WTC11 (cell line): ENCODE results near the gene ITLN1. TPM values are rescaled to one million over a fixed set of nuclear protein-coding genes. Genes with fewer than 3 reads are reported as not detected.
A peak's percentile ranks its signal among the peaks of the same experiment; 100 is the strongest.

ENCODE experiments used
- ATAC-seq: fragments of 200-7000 bp; cut with Tn5 transposase; 2 replicates; pipeline ENCODE4 v1.10.0; 2021; ENCODE audit warnings: mild to moderate bottlenecking, moderate library complexity
- CTCF ChIA-PET: fragments of 300-600 bp; sonication (Branson Sonifier 250); formaldehyde crosslinking; loops from one replicate; lab custom pipeline; 2021; ENCODE audit warnings: antibody characterized with exemption; lab: Charles Lee
- POLR2A ChIA-PET: fragments of 350-600 bp; sonication (Branson Sonifier 250); formaldehyde crosslinking; loops from one replicate; lab custom pipeline; 2021; ENCODE audit warnings: antibody characterized with exemption; lab: Charles Lee
- DNase-seq: peaks from one replicate; pipeline ENCODE4 v3.0.0; 2021; ENCODE audit warnings: low spot score
- H3K27ac Mint-ChIP-seq: 2 replicates; pipeline ENCODE4 v1.8.0; 2021; ENCODE audit warnings: mixed read lengths
- H3K27me3 Mint-ChIP-seq: 2 replicates; pipeline ENCODE4 v1.8.0; 2021; ENCODE audit warnings: low read depth, mild to moderate bottlenecking, moderate library complexity, mixed read lengths
- H3K36me3 Mint-ChIP-seq: 2 replicates; pipeline ENCODE4 v1.8.0; 2021; ENCODE audit warnings: mixed read lengths
- H3K4me1 Mint-ChIP-seq: 2 replicates; pipeline ENCODE4 v1.8.0; 2022; ENCODE audit warnings: mixed read lengths
- H3K4me3 Mint-ChIP-seq: 2 replicates; pipeline ENCODE4 v1.8.0; 2021; ENCODE audit warnings: mild to moderate bottlenecking, moderate library complexity, mixed read lengths
- H3K9me3 Mint-ChIP-seq: 2 replicates; pipeline ENCODE4 v1.8.0; 2021; ENCODE audit warnings: mixed read lengths
- CTCF ChIP-seq: fragments of 200-600 bp; IDR thresholded peaks from 2 replicates; pipeline ENCODE4 v1.8.0; 2022; ENCODE audit warnings: antibody characterized with exemption
- ELF4 ChIP-seq: sonication (generic); formaldehyde crosslinking; IDR thresholded peaks from 2 replicates; pipeline ENCODE4 v1.8.1; 2022; ENCODE audit warnings: low read depth, mild to moderate bottlenecking, moderate library complexity, missing genetic modification reagents
- ETV6 ChIP-seq: sonication (generic); formaldehyde crosslinking; IDR thresholded peaks from 2 replicates; pipeline ENCODE4 v1.8.1; 2022; ENCODE audit warnings: mild to moderate bottlenecking, missing genetic modification reagents
- GTF2I ChIP-seq: fragments of 250-450 bp; sonication (Bioruptor Pico); conservative IDR thresholded peaks from 2 replicates; pipeline ENCODE4 v1.4.0; 2021; ENCODE audit warnings: mild to moderate bottlenecking
- IRF2 ChIP-seq: sonication (generic); formaldehyde crosslinking; IDR thresholded peaks from 2 replicates; pipeline ENCODE4 v1.8.0; 2022; ENCODE audit warnings: low read depth, missing genetic modification reagents, borderline replicate concordance
- MLX ChIP-seq: sonication (generic); formaldehyde crosslinking; IDR thresholded peaks from 2 replicates; pipeline ENCODE4 v1.8.1; 2023; ENCODE audit warnings: mild to moderate bottlenecking, missing genetic modification reagents, moderate library complexity
- MYBL2 ChIP-seq: sonication (generic); formaldehyde crosslinking; IDR thresholded peaks from 2 replicates; pipeline ENCODE4 v1.8.1; 2023; ENCODE audit warnings: mild to moderate bottlenecking, moderate library complexity, missing genetic modification reagents
- NR3C1 ChIP-seq: sonication (generic); formaldehyde crosslinking; conservative IDR thresholded peaks from 2 replicates; pipeline ENCODE4 v1.8.1; 2023; ENCODE audit warnings: low read depth, mild to moderate bottlenecking, missing genetic modification reagents
- PRDM15 ChIP-seq: sonication (generic); formaldehyde crosslinking; IDR thresholded peaks from 2 replicates; pipeline ENCODE4 v1.8.0; 2022; ENCODE audit warnings: missing genetic modification reagents
- RELA ChIP-seq: sonication (generic); formaldehyde crosslinking; IDR thresholded peaks from 2 replicates; pipeline ENCODE4 v1.8.1; 2022; ENCODE audit warnings: missing genetic modification reagents, mild to moderate bottlenecking, borderline replicate concordance
- ZNF121 ChIP-seq: sonication (generic); formaldehyde crosslinking; IDR thresholded peaks from 2 replicates; pipeline ENCODE4 v1.8.0; 2023; ENCODE audit warnings: missing genetic modification reagents
- ZNF425 ChIP-seq: fragments of 250-450 bp; sonication (Bioruptor Pico); conservative IDR thresholded peaks from 2 replicates; pipeline ENCODE4 v1.9.0; 2021; ENCODE audit warnings: mild to moderate bottlenecking
- total RNA-seq: library from RNA; stranded (reverse); gene quantifications from 3 replicates; pipeline ENCODE4 v1.2.3, GENCODE V29; 2021
- TF ChIP-seq, protein P1 (sequence below): sonication (generic); formaldehyde crosslinking; conservative IDR thresholded peaks from 2 replicates; pipeline ENCODE4 v1.8.1; 2023; ENCODE audit warnings: mild to moderate bottlenecking, low read depth, missing genetic modification reagents, moderate library complexity
- TF ChIP-seq, protein P2 (sequence below): fragments of 250-450 bp; sonication (Bioruptor Pico); IDR thresholded peaks from 2 replicates; pipeline ENCODE4 v1.9.0; 2021; ENCODE audit warnings: mild to moderate bottlenecking

The ITLN1 gene
- total RNA-seq, 1 experiment from 2014 or later = not detected

DNA sequence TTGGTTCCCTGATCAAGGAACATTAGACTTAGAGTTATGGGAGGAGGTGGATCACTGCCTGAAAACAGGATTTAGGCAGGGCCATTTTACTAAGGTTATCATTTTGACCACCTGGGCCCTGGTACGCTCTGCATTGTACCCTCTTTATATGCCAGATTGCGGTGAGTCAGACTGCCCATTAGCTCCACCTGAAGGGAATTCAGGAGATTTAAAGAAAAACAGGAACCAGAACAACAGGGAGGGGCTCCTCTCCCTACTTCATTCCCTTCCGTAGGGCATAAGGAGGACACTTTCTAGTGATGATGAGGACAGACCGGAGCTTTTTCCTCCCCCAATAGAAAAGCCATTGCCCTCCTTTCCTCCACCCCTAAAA lies 20.6 kb upstream of the ITLN1 start:
- DNase-seq = no peak
- ChIA-PET CTCF (interaction anchor here (0.6 to 2.2 kb wide), 9 partner anchors 17 to 128 kb away, joined by 3 to 9 read pairs (median 5); partner anchors contain the start of genes ITLN1 and ITLN2), POLR2A (interaction anchor here (0.6 kb wide), 1 partner anchor 30 kb away, joined by 3 read pairs; no protein-coding TSS in a partner anchor)
- peaks cover 5% of the 10 kb centered on the region for H3K27me3 Mint-ChIP-seq
- no peaks in the 10 kb centered on the region for H3K36me3 Mint-ChIP-seq
- ATAC-seq = peak; percentile 56; the same call in 1 of the 2 replicates
- H3K4me1 Mint-ChIP-seq = 0 out of 2 replicates have a peak, but pooled peaks cover 5% of the 10 kb centered on the region
- peaks cover 7% of the 10 kb centered on the region for H3K9me3 Mint-ChIP-seq
- TF ChIP-seq ELF4 (CRISPR knock-in tag) (no peak), IRF2 (no peak), MYBL2 (CRISPR knock-in tag) (no peak), ETV6 (no peak), GTF2I (CRISPR knock-in tag) (no peak)
- TF ChIP-seq, protein P1, sequence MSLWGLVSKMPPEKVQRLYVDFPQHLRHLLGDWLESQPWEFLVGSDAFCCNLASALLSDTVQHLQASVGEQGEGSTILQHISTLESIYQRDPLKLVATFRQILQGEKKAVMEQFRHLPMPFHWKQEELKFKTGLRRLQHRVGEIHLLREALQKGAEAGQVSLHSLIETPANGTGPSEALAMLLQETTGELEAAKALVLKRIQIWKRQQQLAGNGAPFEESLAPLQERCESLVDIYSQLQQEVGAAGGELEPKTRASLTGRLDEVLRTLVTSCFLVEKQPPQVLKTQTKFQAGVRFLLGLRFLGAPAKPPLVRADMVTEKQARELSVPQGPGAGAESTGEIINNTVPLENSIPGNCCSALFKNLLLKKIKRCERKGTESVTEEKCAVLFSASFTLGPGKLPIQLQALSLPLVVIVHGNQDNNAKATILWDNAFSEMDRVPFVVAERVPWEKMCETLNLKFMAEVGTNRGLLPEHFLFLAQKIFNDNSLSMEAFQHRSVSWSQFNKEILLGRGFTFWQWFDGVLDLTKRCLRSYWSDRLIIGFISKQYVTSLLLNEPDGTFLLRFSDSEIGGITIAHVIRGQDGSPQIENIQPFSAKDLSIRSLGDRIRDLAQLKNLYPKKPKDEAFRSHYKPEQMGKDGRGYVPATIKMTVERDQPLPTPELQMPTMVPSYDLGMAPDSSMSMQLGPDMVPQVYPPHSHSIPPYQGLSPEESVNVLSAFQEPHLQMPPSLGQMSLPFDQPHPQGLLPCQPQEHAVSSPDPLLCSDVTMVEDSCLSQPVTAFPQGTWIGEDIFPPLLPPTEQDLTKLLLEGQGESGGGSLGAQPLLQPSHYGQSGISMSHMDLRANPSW (CRISPR knock-in tag) = no peak
- no peak overlapping the region for H3K27ac Mint-ChIP-seq
- H3K4me3 Mint-ChIP-seq = no peak overlapping the region

- H3K27ac Mint-ChIP-seq = no peak overlapping the region
- DNase-seq (no peak), ATAC-seq (no peak)
- ChIA-PET CTCF (interaction anchor here (0.6 to 2.2 kb wide), 9 partner anchors 16 to 128 kb away, joined by 3 to 9 read pairs (median 5); partner anchors contain the start of genes ITLN1 and ITLN2), POLR2A (no interaction called here)
- no peak overlapping the region for H3K4me3 Mint-ChIP-seq
- H3K36me3 Mint-ChIP-seq = no peaks in the 10 kb centered on the region
- peaks cover 5% of the 10 kb centered on the region for H3K27me3 Mint-ChIP-seq
- H3K9me3 Mint-ChIP-seq = peaks cover 10% of the 10 kb centered on the region
- 0 out of 2 replicates have a peak, but pooled peaks cover 5% of the 10 kb centered on the region for H3K4me1 Mint-ChIP-seq
- TF ChIP-seq NR3C1 (CRISPR knock-in tag) = no peak
- no peak for TF ChIP-seq CTCF
- TF ChIP-seq ZNF425 = no peak
- no peak for TF ChIP-seq MLX (CRISPR knock-in tag)
- no peak for TF ChIP-seq RELA (CRISPR knock-in tag)
- TF ChIP-seq PRDM15 (CRISPR knock-in tag) = no peak
- TF ChIP-seq, protein P2, sequence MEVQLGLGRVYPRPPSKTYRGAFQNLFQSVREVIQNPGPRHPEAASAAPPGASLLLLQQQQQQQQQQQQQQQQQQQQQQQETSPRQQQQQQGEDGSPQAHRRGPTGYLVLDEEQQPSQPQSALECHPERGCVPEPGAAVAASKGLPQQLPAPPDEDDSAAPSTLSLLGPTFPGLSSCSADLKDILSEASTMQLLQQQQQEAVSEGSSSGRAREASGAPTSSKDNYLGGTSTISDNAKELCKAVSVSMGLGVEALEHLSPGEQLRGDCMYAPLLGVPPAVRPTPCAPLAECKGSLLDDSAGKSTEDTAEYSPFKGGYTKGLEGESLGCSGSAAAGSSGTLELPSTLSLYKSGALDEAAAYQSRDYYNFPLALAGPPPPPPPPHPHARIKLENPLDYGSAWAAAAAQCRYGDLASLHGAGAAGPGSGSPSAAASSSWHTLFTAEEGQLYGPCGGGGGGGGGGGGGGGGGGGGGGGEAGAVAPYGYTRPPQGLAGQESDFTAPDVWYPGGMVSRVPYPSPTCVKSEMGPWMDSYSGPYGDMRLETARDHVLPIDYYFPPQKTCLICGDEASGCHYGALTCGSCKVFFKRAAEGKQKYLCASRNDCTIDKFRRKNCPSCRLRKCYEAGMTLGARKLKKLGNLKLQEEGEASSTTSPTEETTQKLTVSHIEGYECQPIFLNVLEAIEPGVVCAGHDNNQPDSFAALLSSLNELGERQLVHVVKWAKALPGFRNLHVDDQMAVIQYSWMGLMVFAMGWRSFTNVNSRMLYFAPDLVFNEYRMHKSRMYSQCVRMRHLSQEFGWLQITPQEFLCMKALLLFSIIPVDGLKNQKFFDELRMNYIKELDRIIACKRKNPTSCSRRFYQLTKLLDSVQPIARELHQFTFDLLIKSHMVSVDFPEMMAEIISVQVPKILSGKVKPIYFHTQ (CRISPR knock-in tag) = no peak
- no peak for TF ChIP-seq ZNF121 (CRISPR knock-in tag)
These were observed 20.0 kb upstream of the ITLN1 start for GRCh38 chr1:160904783-160905616.
